DMS153 treated with DMSO at 0.1 percent for 48 hours (cell line): ENCODE data around the gene MYBPH.
A peak's percentile ranks its signal among the peaks of the same experiment; 100 is the strongest.

ENCODE experiments used
- DNase-seq: peaks from one replicate; lab custom pipeline; 2025; ENCODE audit not compliant: unreplicated experiment; lab: John Stamatoyannopoulos, UW

MYBPH gene

GRCh38 chr1:203175237-203175826, at the start of gene MYBPH:
MYBPH (minus strand) TSS chr1:203175826; CDS start chr1:203175755, 71 bp downstream.
- DNase-seq, result no peak

- DNase-seq, result no peak
Measured at GRCh38 chr1:203225071-203225470, 49.4 kb upstream of the MYBPH start.

GRCh38 chr1:203223012-203223775, 47.6 kb upstream of the MYBPH start:
- DNase-seq, result no peak

GRCh38 chr1:203219934-203220333, 44.3 kb upstream of the MYBPH start:
- no peak for DNase-seq

GRCh38 chr1:203219171-203219570, 43.5 kb upstream of the MYBPH start:
- DNase-seq, result no peak

- no peak for DNase-seq
Measured at GRCh38 chr1:203217668-203218067, 42.0 kb upstream of the MYBPH start.

GRCh38 chr1:203217139-203217655, 41.6 kb upstream of the MYBPH start:
- no peak for DNase-seq

GRCh38 chr1:203216274-203217138, 40.9 kb upstream of the MYBPH start:
- peak; percentile 92 for DNase-seq

GRCh38 chr1:203215573-203215972, 39.9 kb upstream of the MYBPH start:
- DNase-seq, result no peak

- no peak for DNase-seq
Measured at GRCh38 chr1:203214871-203215270, 39.2 kb upstream of the MYBPH start.

- DNase-seq, result no peak
Measured at GRCh38 chr1:203213126-203213525, 37.5 kb upstream of the MYBPH start.

- no peak for DNase-seq
Measured at GRCh38 chr1:203211812-203212211, 36.2 kb upstream of the MYBPH start.

GRCh38 chr1:203210988-203211387, 35.4 kb upstream of the MYBPH start:
- DNase-seq, result no peak

- DNase-seq, result no peak
Measured at GRCh38 chr1:203210350-203210749, 34.7 kb upstream of the MYBPH start.

- no peak for DNase-seq
Measured at GRCh38 chr1:203208181-203208580, 32.6 kb upstream of the MYBPH start.

GRCh38 chr1:203207751-203208150, 32.1 kb upstream of the MYBPH start:
- DNase-seq, result no peak

- no peak for DNase-seq
Measured at GRCh38 chr1:203206129-203206687, 30.6 kb upstream of the MYBPH start.

- DNase-seq, result no peak
Measured at GRCh38 chr1:203204756-203205155, 29.1 kb upstream of the MYBPH start.

- DNase-seq, result no peak
Measured at GRCh38 chr1:203202431-203203245, 27.0 kb upstream of the MYBPH start.

- no peak for DNase-seq
Measured at GRCh38 chr1:203201516-203202205, 26.0 kb upstream of the MYBPH start.
